ENCODE data around the gene PRR5L. TPM values are rescaled to one million over a fixed set of nuclear protein-coding genes. Genes with fewer than 3 reads are reported as not detected.

The PRR5L gene
- total RNA-seq, 1 donor: 57.0 TPM

DNA sequence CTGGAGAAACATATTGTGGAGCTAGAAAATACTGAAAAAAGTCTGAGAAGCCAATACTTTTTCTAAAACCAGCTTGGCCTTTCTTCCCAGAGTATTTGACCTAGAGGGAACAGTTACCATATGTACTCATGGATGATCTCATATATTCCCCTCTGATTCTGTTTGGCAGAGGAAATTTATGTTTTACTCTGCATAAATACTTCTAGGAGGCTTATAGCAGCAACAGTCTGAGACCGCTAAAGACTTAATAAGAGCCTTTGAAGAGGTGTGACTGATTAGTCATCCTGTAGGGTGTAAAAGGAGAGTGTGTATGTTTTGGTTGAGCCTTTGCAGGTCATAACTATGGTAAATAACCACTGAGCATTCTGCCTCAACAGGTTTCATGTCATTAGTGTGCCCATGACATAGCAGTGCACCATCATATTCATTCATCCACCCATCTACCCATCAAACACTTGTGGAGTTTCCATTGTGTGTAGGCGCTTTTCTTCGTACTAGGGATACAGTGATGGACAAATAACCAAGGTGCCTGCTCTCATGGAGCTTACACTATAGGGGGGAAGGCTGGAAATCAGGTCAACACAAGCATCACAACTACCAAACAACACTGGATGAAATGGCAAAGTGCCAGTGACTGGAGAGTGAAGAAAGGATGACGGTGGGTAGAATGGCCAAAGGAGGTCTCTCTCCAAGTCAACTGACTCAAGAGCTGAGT is 169.5 kb downstream of the PRR5L start:
- H3K4me3 ChIP-seq (ENCODE audit: low read depth, low read length): no peak overlapping the region
- DNase-seq (ENCODE audit: low read depth): peak; percentile 65
- TF ChIP-seq, protein P1, sequence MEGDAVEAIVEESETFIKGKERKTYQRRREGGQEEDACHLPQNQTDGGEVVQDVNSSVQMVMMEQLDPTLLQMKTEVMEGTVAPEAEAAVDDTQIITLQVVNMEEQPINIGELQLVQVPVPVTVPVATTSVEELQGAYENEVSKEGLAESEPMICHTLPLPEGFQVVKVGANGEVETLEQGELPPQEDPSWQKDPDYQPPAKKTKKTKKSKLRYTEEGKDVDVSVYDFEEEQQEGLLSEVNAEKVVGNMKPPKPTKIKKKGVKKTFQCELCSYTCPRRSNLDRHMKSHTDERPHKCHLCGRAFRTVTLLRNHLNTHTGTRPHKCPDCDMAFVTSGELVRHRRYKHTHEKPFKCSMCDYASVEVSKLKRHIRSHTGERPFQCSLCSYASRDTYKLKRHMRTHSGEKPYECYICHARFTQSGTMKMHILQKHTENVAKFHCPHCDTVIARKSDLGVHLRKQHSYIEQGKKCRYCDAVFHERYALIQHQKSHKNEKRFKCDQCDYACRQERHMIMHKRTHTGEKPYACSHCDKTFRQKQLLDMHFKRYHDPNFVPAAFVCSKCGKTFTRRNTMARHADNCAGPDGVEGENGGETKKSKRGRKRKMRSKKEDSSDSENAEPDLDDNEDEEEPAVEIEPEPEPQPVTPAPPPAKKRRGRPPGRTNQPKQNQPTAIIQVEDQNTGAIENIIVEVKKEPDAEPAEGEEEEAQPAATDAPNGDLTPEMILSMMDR (IDR thresholded peaks at IDR 0.05; ENCODE audit: insufficient read depth, low read depth, low read length): no peak

DNA sequence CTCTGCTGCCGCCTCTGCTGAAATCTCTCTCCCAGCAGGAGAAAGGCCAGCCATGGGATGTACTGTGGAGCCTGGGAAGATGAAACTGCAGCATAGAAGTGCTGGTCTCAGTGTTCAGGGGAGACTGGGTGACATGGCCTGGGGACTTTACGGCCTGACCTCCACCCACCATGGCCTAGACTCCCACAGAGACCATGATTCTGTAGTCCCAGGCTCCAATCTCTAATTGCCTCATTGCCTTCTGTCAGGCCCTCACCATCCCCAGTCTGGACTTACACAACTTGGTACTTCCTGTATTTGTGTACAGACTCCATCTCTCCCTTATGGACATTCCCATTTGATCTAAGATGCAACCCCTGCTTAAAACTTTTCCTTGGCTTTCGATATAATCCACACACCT is 170.9 kb downstream of the PRR5L start:
- no peak overlapping the region for H3K4me3 ChIP-seq (ENCODE audit: low read depth, low read length)
- no peak for DNase-seq (ENCODE audit: low read depth)
- TF ChIP-seq, protein P1 (IDR thresholded peaks at IDR 0.05; ENCODE audit: insufficient read depth, low read depth, low read length): no peak

DNA sequence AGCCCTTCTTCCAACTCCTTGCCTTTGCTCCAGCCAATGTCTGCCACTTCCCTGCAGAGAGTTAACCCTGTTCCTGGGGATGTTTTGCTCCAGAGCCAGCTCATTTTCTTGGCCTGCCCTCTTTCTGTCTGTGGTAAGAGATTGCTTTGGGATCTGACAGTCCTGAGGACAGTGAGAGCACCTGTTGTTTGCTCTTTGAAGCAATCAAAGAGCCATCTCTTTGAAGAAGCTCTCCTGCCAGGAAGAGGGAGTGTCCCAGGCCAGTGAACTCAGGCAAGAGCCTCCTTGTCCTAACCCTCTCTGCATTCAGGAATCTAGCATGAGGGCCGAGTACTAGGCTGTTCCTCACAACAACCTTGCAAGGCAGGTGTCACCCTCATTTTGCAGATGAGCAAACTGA is 171.8 kb downstream of the PRR5L start:
- no peak overlapping the region for H3K4me3 ChIP-seq (ENCODE audit: low read depth, low read length)
- DNase-seq (ENCODE audit: low read depth): no peak
- TF ChIP-seq, protein P1 (IDR thresholded peaks at IDR 0.05; ENCODE audit: insufficient read depth, low read depth, low read length): no peak

DNA sequence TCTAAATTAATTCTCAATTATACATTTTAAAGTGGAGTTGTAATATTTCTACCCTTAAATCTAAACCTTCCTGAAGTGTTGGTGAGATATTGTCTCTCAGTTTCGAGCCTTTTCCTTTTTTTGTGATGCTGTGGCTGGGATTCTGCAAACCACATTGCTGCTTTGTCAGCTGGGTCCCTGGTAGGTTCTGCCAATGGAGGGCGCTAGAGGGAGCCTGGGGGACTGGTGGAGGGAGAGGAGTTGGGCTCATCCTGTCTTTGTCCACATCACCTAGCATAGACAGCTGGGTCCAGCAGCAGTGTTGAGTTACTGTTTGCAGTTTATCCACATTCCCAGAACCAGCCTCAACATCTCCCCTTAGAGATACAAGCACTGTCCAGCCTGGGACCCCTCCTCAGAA is 173.0 kb downstream of the PRR5L start:
- TF ChIP-seq, protein P1 (IDR thresholded peaks at IDR 0.05; ENCODE audit: insufficient read depth, low read depth, low read length): peak; percentile 52
- DNase-seq (ENCODE audit: low read depth): no peak
- no peak overlapping the region for H3K4me3 ChIP-seq (ENCODE audit: low read depth, low read length)

DNA sequence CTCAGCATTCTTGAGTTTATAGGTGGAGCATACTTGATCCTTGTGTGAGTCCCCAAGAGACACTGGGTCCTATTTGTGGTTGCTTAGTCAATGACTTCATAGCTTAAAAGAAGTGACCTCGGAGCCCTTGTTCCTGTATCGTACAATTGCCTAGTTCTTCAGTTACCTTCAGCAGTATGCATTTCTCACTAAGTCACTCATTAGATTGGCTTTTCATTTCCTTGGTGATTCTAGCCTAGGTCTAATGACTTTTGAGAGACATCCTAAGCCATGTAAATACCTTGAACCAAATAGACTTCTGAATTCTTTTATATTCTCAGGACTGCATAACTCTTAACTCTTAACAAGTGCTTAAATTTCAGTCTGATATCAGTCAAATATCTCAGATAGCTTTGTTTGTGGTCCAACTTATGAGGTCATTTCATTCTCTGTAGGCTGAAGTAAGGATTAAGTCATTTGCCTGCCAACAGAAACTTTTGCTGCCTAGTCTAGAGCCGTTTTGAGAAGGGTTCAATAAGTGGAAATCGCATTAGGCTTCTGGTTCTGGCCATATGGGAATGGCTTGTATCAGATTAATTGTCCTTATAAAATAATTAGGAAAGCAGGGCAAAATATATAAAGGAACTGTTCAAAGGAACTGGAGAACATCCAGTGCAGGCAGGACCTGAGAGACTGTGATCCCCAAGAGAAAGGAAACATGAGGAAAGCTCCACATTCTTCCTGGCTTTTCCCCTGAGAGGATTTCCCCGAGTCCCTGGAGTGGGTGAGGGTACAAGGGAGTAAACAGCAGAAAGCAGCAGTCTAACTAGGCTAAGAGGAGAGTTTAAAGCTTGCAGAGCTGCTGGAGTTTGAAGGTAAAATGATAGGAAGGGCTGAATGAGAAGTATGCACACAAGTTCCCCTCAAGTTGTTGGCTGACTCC is 174.1 kb downstream of the PRR5L start:
- H3K4me3 ChIP-seq (ENCODE audit: low read depth, low read length): no peak overlapping the region
- TF ChIP-seq, protein P1 (IDR thresholded peaks at IDR 0.05; ENCODE audit: insufficient read depth, low read depth, low read length): no peak
- peak; percentile 40 for DNase-seq (ENCODE audit: low read depth)

DNA sequence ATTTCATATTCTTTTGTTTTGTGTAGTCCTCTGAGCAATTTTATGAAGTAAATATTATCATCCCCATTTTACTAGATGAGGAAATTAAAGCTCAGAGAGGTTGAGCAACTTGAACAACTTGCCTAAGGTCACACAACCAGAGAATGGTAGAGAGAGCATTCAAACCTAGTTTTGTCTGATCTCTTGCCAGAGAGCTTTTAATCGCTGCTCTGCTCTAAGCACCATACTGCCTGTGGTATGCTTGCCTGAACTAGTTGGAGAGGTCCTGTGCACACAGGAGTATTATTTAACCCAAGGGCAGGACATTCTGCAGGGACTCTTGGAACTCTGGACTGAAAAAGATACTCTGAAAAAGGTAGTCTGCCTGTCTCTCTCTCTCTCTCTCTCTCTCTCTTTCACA is 175.5 kb downstream of the PRR5L start:
- TF ChIP-seq, protein P1 (IDR thresholded peaks at IDR 0.05; ENCODE audit: insufficient read depth, low read depth, low read length): no peak
- DNase-seq (ENCODE audit: low read depth): no peak
- H3K4me3 ChIP-seq (ENCODE audit: low read depth, low read length): no peak overlapping the region

Data from fibroblast of villous mesenchyme (primary cell).